HEK293T (cell line): ENCODE results near the gene ANGPT4.

Source experiments
- BHLHE40 ChIP-seq: fragments of 450-650 bp; IDR thresholded peaks from 2 replicates; pipeline ENCODE4 v1.6.1; 2016; ENCODE audit warnings: mild to moderate bottlenecking, moderate library complexity, borderline replicate concordance
- FOXK2 ChIP-seq: fragments of 450-650 bp; IDR thresholded peaks from 2 replicates; pipeline ENCODE4 v1.6.1; 2016; ENCODE audit warnings: mild to moderate bottlenecking
- FOXM1 ChIP-seq: fragments of 450-650 bp; IDR thresholded peaks from 2 replicates; pipeline ENCODE4 v1.6.1; 2017; ENCODE audit warnings: mild to moderate bottlenecking, borderline replicate concordance
- LEF1 ChIP-seq: fragments of 450-650 bp; IDR thresholded peaks from 2 replicates; pipeline ENCODE4 v1.6.1; 2017; ENCODE audit warnings: mild to moderate bottlenecking, borderline replicate concordance
- SP1 ChIP-seq: fragments of 450-650 bp; IDR thresholded peaks from 2 replicates; pipeline ENCODE4 v1.6.1; 2017

DNA sequence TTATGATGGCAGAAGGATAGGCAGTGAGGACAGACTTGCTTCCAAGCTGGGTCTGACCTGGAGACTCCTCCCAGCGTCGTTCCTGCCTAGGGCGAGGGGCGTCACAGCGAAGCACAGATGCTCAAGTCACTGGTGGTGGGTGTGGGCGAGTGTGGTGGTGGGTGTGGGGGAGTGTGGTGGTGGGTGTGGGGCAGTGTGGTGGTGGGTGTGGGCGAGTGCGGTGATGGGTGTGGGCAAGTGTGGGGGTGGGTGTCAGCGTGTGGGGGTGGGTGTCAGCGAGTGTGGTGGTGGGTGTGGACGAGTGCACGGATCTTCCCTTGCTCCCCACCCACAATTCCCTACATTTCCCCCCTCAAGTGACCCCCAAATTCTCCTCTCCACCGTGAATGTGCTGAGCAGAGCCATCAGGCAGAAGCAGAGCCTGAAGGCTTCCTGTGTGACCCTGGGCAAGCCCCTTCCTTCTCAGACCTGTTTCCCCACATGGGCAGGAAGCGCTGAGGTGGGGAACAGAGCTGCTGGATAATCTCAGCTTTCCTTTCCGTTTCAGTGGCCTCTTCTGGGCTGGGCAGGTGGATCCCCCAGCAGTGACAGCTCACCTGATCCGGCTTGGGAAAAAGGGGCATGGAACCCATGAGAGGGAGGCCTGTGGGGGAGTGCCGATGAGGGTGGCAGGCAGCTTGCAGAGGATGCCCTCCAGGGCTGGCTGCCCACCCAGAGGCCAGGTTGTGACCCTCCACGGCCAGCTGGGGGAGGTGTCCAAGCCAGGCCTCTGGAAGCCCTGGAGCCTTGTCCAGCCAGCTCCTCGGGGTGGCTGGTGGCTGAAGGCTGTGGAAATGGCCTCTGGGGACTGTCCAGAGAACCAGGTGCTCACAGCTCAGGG is 43.0 kb upstream of the ANGPT4 start:
- TF ChIP-seq LEF1, result no peak
- TF ChIP-seq BHLHE40, result no peak
- TF ChIP-seq FOXK2, result no peak
- TF ChIP-seq SP1, result no peak
- no peak for TF ChIP-seq FOXM1
